Left renal pelvis (tissue), 4 donors: ENCODE data around the gene PIP4K2C. TPM values are rescaled to one million over a fixed set of nuclear protein-coding genes. Genes with fewer than 3 reads are reported as not detected.
"Not testable (repeated sequence)": the region's sequence is repeated elsewhere in the genome, so short reads cannot be mapped to it uniquely, and the experiment has no call there.

Experiments
- DNase-seq, 4 donors: peaks; one replicate each; pipeline ENCODE4 v3.0.0-alpha.2; 2013; ENCODE audit warnings: low read depth in 4 of 4, low spot score in 3 of 4
- polyA plus RNA-seq, 4 donors: library from polyadenylated mRNA; unstranded; fragments of 120-200 nt; gene quantifications; one replicate each; pipeline ENCODE4 v1.2.1, GENCODE V29; 2013; ENCODE audit not compliant: insufficient read length in 4 of 4

PIP4K2C gene
- polyA plus RNA-seq, 4 donors: 21.9 to 47.1 (median 39.6) TPM

GRCh38 chr12:57606821-57607220, 15.8 kb downstream of the PIP4K2C start:
- DNase-seq: no peak

- no peak for DNase-seq
Observed at GRCh38 chr12:57607958-57608663, 17.1 kb downstream of the PIP4K2C start.

- no peak for DNase-seq
Observed at GRCh38 chr12:57609101-57609780, 18.2 kb downstream of the PIP4K2C start.

- DNase-seq: no peak
Observed at GRCh38 chr12:57609781-57610553, 19.0 kb downstream of the PIP4K2C start.

GRCh38 chr12:57610554-57611107, 19.6 kb downstream of the PIP4K2C start:
- no peak for DNase-seq

- peak in 1 of 4 donors; percentile 48 for DNase-seq
Observed at GRCh38 chr12:57611108-57611826, 20.3 kb downstream of the PIP4K2C start, which contains the start of gene ARHGEF25. Gene ARHGEF25 (plus strand): TSS chr12:57611435. CDS start chr12:57611895, 460 bp downstream.

- no peak for DNase-seq
Observed at GRCh38 chr12:57611827-57612710, 21.1 kb downstream of the PIP4K2C start.

- DNase-seq: no peak
Observed at GRCh38 chr12:57612711-57613426, 21.9 kb downstream of the PIP4K2C start.

- DNase-seq: no peak
Observed at GRCh38 chr12:57613427-57614109, 22.6 kb downstream of the PIP4K2C start.

- DNase-seq: no peak
Observed at GRCh38 chr12:57614178-57614947, 23.4 kb downstream of the PIP4K2C start.

- DNase-seq: no peak
Observed at GRCh38 chr12:57614948-57615500, 24.0 kb downstream of the PIP4K2C start.

GRCh38 chr12:57615637-57616036, 24.6 kb downstream of the PIP4K2C start:
- no peak for DNase-seq

- no peak for DNase-seq
Observed at GRCh38 chr12:57616383-57617101, 25.6 kb downstream of the PIP4K2C start.

- DNase-seq: no peak
Observed at GRCh38 chr12:57617942-57618341, 26.9 kb downstream of the PIP4K2C start.

- DNase-seq: not testable (repeated sequence)
Observed at GRCh38 chr12:57618431-57618830, 27.4 kb downstream of the PIP4K2C start.

GRCh38 chr12:57618966-57619433, 28.0 kb downstream of the PIP4K2C start:
- DNase-seq: no peak
